ENCODE data around the gene CAV3.
"Not testable (repeated sequence)": the region's sequence is repeated elsewhere in the genome, so short reads cannot be mapped to it uniquely, and the experiment has no call there.

The CAV3 gene

DNA sequence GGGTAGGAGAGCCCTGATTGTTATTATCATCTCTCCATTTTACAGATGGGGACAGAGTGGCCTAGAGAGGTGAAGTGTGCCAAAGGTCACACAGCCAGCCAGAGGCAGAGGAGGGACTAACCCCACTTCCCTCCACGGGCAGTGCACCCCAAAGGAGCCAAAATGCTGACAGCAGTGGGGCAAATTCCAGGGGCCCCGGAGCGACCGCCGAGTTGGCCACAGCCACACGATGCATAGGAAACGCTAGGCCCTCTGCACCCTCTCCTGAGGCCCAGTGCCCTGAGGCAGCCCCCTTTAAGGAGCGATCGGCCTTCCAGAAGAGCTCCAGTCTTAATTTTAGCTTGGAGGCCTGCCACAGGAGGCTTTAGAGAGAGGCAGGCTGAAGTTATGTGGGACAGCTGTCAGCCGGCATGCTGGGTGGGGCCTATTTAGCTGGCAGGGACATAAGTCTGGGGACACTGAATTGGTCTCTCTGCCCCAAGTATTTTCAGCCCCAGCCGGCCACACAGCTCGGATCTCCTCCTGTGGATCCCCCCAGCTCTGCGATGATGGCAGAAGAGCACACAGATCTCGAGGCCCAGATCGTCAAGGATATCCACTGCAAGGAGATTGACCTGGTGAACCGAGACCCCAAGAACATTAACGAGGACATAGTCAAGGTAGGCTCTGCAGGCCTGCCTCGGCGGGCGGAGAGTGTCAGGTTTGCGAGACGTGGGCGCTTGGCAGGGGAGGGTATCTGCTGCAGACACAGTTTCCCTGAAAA, at the start of gene CAV3:
Gene CAV3 (plus strand): TSS at position 471 of the 763 bp plus-strand sequence. CDS start 75 bp downstream, at position 546.
- FAIRE-seq, result no peak

DNA sequence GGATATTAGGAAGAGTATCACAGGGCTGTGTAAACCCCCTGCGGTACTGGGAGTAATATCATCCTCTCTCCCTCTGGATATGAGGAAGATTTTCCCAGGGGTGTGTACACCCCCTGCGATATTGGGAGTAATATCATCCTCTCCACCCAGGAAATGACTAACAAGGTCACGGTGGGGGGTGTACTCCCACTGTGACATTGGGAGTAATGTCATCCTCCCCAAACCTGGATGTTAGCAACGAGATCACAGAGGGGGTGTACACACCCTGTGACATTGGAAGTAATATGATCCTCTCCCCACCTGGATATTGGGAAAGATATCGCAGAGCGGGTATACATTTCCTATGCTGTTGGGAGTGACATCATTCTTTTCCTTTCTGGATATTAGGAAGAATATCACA, 48.6 kb upstream of the CAV3 start:
- FAIRE-seq, result not testable (repeated sequence)

DNA sequence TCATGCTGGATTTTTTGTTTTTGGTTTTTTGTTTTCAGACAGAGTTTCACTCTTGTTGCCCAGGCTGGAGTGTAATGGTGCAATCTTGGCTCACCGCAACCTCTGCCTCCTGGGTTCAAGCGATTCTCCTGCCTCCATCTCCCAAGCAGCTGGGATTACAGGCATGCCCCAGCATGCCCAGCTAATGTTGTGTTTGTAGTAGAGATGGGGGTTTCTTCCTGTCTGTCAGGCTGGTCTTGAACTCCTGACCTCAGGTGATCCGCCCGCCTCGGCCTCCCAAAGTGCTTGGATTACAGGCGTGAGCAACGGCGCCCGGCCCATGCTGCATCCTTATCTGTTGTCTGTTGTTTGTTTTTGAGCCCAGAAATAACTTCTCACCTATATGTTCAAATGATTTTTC, 42.3 kb upstream of the CAV3 start:
- not testable (repeated sequence) for FAIRE-seq

DNA sequence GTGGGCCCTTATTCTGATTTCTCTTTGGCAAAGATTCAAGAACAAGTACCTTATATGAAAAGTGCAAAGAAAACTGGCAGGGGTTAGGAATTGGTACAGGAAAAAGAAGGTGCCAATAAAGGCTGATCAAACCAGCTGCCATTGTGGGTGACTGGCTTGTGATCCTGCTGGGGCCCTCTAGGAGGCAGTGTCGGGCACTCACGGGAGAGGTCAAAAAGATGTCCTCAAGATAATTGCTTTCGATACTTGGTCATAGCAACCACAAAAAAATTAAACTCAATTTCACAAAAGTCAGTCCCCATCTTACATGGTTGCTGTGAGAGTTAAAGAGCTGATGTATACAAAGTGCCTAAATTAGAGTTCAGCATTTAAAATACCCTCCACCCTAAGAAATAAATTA, 31.0 kb upstream of the CAV3 start:
- no peak for FAIRE-seq

DNA sequence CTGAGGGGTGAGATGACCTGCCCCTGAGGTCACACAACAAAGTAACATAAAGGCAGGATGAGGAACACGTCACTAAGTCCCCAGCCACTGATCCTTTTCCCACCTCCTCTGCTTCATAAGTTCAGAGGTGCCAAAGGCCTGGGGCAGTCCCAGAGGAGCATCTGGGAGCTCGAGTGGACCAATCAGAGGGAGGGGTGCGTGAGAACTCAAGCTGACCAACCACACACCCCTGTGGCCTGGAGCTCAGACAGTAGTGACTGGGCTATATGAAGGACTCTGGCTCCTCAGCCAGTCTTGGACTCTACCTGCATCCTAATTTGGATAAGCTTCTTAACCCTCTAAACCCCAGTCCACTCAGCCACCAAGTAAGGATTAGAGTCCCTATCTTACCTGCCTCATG, 28.0 kb upstream of the CAV3 start:
- FAIRE-seq, result no peak

- no peak for FAIRE-seq
These were observed 24.3 kb upstream of the CAV3 start for GRCh38 chr3:8709287-8709686.

DNA sequence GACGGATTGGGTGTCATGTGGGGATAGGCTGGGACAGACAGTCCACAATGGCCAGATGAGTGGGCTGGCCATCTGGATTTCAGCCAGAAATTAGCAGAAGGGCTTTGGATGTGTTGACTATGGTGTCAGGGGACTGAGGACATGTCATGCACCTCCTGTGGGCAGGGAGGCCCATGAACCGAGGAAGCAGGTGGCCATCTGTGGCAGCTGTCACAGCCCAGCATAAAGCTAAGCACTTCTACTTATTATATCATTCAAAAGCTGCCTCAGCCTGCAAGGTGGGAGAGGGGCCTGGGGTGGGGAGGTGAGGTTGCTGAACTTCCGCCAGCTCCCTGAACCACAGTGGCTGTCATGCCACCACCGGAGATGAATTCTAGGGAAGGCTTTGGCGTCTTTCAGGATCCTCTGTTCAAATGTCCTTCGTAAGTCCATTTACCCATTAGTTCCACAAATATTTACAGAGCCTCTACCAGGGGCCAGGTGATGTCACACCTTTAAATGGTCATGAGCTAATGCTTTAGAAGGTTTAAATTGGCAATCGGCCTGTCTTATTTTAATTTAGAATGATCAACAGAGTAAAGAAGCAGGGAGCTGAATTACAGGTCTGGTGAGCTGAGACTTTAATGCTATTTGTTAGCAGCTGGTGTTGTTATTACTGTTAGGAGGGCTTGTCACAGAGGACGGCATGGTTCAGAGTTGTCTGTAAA, 23.6 kb upstream of the CAV3 start:
- FAIRE-seq, result no peak

DNA sequence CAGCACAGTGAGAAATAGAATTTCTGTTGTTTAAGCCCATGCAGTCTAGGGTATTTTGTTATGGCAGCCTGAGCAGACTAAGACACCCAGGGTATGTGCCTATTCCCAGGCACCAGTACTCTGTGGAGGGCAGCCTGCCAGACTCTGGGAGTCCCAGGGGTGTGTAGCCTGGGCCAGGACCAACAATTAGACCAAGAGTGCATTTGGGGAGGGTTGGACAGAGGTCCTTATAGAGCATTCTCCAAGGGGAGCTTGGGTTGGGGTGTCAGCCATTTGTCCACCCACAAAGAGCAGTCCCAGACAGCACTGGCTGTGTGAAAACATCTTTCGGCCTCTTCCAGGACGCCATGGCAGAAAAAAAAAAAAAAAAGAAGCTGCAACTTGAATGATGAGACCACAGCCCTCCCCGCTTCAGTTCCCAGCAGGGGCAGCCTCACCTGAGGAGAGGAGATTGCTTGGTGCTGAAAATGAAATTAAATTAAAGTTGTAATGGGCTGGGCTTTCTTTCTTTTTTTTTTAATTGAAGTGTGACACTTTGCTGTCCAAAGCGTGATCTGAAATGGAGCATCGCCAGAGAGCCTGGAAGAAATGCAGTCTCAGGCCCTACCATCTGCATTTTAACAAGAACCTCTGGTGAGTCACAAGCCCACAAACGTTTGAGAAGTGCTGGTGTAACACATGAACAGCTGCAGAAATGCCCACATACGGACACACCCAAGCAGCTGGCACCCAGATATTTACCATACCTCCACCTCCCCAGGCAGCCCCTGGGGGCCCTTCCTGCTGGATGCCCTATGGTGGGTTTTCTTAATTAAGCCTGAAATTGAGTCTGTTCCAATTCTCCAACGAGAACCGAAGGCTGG, 21.3 kb upstream of the CAV3 start:
- no peak for FAIRE-seq

DNA sequence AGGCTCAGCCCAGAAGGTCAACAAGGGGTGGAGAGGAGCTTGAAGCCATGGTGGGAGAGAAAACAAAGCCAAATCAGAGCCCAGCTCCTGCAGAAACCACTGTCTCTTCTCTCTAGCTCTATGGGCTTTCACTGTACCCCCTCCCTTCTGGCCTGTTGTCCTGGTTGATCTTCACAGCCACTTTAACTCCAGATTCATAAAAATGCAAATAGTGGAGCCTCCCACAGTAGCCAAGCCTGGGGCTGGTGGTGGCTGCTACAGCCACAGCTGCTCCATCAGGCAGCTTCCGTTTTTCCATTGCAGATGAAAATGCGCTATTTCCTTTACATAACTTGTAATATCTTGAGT, 20.7 kb upstream of the CAV3 start:
- FAIRE-seq, result no peak

- FAIRE-seq, result no peak
These were observed 19.5 kb upstream of the CAV3 start for GRCh38 chr3:8713901-8714759.

GRCh38 chr3:8715757-8716156, 17.8 kb upstream of the CAV3 start:
- not testable (repeated sequence) for FAIRE-seq

DNA sequence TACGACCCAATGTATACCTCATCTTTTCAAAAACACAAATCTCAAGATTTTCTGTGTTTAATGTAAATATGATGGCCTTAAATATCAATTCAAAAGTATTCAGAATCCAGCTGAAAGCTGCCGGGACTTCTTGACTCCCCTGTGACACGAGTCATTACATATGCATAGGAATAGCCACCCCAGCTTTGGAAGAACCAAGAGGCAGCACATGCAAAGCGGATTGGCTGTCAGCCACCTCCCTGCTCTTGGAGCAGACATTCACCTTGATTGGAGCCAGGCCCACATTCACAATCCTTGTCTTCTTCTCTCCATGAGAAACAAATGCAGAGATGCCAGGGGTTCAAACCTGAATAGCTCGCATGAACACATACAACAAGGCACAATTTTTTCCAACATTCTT, 10.8 kb upstream of the CAV3 start:
- FAIRE-seq, result no peak

- no peak for FAIRE-seq
These were observed 10.0 kb upstream of the CAV3 start for GRCh38 chr3:8723612-8724011.

DNA sequence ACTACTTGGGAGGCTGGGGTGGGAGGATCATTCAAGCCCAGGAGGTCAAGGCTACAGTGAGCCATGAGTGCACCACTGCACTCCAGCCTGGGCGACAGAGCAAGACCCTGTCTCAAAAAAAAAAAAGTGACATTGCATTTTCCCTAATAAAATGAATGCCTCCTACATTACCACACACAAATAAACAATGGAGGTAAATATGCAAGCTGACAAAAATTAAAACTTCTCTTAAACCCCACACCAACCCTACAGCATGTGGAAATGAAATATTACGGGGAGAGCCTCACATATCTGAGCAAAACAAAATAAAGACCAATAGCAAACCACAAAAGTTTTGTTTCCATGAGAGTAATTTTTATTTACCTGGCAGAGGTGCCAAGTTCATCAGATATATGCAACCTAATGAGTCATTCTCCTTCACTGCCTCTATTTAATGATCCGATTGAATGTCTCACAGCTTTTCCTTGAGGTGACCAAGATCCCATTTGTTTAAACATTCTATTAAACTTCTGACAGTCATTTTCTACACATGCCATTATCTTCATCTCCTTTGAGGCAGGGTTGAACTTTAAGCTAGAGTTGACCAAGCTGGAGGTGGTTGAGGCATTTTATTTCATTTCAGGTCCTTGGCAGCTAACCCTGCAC, 9.4 kb upstream of the CAV3 start:
- no peak for FAIRE-seq

DNA sequence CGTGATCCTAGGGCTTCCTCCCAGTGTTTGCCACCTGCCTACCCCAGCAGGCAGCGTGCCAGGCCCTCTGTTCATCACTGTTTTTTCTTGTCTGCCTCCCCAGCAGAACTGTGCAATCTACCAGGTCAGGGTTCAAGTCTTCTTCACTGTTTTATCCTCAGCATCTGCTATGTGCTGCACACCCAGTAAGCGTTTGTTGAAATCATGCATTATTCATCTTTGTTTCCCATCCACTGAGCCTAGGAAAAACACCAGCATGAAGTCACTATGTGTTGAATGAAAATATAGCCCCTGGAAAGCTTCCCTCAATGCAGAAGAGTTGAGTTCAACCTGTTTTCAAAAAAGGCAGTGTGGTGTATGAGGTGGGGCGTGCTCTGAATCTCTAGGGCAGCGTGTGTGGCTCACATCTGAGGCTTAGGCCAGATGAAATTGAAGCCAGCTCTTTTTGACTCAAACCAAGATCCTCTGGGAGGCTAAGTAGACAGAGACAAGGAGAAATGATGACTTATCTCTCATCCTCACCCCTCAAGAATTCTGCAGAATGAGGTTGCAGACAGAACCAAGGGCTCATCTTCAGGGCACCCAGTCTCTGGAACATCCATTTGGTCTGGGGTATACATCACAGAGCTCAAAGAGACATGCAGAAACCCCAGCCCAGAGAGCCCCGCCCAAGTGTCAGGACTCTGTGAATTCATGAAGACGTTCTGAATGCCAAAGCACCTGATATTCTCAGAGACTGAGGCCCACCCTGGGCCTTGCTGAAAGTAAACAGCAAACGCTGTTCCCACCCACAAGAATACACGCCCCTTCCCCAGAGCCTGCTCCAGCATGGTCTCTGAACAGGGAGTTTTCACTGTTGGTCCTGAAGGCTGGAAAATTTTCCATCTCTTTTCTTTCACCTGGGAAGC, 5.7 kb upstream of the CAV3 start:
- FAIRE-seq, result no peak

GRCh38 chr3:8729479-8729878, 4.1 kb upstream of the CAV3 start:
- FAIRE-seq, result no peak

GRCh38 chr3:8730656-8731055, 2.9 kb upstream of the CAV3 start:
- no peak for FAIRE-seq

- FAIRE-seq, result no peak
These were observed 1.2 kb upstream of the CAV3 start for GRCh38 chr3:8732413-8732812.

- FAIRE-seq, result no peak
These were observed 706 bp downstream of the CAV3 start for GRCh38 chr3:8734137-8734878.

GRCh38 chr3:8734908-8735307, 1.3 kb downstream of the CAV3 start:
- FAIRE-seq, result no peak

All from endometrium (tissue), 2 donors.